ENCODE data around the gene SPACA9.

DNA sequence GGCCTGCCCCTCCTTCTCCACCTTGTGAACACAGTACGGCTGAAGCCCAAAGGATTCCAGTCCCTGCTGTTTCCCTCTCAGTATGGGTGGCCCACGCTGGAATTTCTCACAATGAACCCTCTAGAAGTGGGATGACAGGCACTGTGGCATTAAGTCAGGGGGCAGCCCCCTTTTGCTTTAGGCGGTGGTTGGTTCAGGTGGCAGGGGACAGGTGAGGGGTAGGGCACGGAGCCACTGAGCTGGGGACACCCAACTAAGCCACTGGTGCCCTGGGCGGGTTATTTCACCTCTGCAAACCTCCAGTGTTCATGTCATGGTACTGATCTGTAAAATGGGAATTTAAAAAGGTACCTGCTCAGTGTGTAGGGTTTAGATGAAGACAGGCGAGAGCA lies 7.6 kb downstream of the SPACA9 start:
- TF ChIP-seq POLR2A (IDR thresholded peaks at IDR 0.05) (no peak), POLR2AphosphoS5 (IDR thresholded peaks at IDR 0.05) (no peak), EP300 (IDR thresholded peaks at IDR 0.05; ENCODE audit: low read depth) (no peak)
- TF ChIP-seq, protein P1, sequence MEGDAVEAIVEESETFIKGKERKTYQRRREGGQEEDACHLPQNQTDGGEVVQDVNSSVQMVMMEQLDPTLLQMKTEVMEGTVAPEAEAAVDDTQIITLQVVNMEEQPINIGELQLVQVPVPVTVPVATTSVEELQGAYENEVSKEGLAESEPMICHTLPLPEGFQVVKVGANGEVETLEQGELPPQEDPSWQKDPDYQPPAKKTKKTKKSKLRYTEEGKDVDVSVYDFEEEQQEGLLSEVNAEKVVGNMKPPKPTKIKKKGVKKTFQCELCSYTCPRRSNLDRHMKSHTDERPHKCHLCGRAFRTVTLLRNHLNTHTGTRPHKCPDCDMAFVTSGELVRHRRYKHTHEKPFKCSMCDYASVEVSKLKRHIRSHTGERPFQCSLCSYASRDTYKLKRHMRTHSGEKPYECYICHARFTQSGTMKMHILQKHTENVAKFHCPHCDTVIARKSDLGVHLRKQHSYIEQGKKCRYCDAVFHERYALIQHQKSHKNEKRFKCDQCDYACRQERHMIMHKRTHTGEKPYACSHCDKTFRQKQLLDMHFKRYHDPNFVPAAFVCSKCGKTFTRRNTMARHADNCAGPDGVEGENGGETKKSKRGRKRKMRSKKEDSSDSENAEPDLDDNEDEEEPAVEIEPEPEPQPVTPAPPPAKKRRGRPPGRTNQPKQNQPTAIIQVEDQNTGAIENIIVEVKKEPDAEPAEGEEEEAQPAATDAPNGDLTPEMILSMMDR (IDR thresholded peaks at IDR 0.05) = no peak

All from transverse colon (tissue), 4 donors.